CD4-positive, alpha-beta T cell treated with Interleukin-17A for 1 hour (primary cell): ENCODE results near the gene MED17.
"Not testable (repeated sequence)": the region's sequence is repeated elsewhere in the genome, so short reads cannot be mapped to it uniquely, and the experiment has no call there.

Experiments
- DNase-seq: peaks from one replicate; pipeline ENCODE4 v3.0.0-alpha.2; 2020

Gene MED17, protein sequence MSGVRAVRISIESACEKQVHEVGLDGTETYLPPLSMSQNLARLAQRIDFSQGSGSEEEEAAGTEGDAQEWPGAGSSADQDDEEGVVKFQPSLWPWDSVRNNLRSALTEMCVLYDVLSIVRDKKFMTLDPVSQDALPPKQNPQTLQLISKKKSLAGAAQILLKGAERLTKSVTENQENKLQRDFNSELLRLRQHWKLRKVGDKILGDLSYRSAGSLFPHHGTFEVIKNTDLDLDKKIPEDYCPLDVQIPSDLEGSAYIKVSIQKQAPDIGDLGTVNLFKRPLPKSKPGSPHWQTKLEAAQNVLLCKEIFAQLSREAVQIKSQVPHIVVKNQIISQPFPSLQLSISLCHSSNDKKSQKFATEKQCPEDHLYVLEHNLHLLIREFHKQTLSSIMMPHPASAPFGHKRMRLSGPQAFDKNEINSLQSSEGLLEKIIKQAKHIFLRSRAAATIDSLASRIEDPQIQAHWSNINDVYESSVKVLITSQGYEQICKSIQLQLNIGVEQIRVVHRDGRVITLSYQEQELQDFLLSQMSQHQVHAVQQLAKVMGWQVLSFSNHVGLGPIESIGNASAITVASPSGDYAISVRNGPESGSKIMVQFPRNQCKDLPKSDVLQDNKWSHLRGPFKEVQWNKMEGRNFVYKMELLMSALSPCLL

DNA sequence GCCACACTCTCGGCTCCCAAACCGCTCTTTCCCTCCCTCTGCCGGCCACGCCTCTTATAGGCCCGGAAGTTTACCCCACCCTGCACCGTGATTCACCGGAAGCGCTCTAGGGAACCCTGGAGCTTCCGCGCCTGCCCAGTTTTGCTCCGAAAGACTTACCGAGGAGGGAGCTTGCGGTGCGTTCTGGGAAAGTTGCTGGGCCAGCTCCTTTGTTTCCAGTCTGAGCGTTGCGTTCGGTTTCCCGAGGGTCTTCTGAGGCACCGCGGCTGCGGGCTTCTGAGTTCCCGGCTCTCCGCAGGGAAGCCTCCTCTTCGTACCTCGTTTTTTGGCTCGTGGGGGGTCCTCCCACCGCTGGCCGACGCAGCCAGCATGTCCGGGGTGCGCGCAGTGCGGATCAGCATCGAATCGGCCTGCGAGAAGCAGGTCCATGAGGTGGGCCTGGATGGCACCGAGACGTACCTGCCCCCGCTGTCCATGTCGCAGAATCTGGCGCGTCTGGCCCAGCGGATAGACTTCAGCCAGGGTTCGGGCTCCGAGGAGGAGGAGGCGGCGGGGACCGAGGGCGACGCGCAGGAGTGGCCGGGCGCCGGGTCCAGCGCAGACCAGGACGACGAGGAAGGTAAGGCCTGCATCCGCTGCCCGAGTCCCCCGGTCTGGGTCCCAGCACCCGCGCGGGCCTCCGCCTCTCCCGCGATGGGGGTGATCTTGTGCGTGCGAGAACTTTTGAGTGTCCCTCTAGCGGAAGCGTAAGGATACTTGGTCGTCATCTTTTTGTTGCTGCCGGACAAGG lies at the start of gene MED17:
Gene MED17 (plus strand): TSS at position 138 of the 790 bp plus-strand sequence. CDS start 232 bp downstream, at position 370.
- DNase-seq: peak; percentile 89

DNA sequence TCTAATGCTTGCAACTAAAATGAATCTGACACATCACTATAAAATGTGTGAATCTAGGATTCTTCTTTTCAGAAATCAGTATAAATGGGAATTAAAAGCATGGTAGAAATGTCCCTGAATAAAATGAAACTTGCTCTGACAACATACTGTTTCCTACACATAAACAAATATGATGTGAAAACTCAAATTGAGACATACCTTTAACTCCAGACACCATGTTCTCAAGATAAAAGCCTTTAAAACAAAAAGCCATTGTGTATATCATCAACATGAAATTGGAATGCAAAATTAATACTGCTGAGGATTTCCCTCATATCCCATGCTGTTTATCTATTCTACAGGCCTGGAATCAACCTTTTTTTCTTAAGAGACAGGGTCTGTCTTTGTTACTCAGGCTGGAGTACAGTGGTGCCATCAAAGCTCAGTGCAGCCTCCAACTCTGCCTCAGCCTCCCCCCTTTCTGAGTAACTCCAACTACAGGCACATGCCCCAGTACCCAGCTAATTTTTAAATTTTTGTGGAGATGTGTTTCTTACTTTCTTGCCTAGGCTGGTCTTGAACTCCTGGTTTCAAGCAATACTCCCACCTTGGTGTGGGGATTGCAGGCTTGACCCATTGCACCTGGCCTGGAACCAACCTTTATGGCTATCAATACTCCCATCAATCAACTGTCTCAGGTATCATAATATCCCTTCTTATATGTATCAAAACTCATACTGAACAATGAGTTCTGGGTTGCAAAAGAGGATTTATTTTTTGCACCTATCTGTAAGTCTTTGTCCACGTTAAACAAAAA lies 49.5 kb upstream of the MED17 start:
- DNase-seq: no peak

DNA sequence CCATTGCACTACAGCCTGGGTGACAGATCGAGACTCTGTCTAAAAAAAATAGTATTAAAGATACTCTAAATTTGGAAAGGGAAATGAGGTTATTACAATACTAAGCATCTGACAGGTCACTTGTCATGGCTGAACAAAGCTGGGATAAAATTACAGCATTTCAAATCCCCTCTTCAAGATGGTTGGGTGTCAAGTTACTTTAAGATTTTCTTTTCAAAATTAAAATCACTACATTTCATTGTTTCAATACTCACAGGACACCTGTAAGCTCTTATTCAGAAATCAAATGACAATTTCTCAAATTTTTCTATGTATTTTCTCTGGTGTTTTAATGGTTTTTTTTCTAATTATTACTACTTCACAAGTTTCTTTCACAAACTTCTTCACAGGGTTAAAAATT lies 48.5 kb upstream of the MED17 start:
- DNase-seq: no peak

DNA sequence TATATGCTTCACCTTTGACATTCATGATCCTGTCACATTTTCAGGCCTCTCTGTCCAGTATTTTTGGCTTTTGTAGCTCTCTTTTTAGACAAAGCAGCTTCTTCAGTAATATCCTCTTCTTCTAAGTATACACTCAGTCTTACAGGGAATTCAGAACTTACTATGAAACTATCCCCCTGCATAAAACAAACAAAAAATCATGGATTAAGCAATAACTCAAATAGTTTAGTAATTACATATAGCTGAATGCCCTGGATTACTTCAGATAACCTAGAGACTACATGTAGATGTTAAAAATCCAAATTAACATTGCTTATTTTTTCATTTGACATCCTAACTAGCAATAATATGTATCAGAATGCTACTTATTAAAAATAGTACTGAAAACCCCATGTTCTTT lies 48.0 kb upstream of the MED17 start:
- DNase-seq: no peak

DNA sequence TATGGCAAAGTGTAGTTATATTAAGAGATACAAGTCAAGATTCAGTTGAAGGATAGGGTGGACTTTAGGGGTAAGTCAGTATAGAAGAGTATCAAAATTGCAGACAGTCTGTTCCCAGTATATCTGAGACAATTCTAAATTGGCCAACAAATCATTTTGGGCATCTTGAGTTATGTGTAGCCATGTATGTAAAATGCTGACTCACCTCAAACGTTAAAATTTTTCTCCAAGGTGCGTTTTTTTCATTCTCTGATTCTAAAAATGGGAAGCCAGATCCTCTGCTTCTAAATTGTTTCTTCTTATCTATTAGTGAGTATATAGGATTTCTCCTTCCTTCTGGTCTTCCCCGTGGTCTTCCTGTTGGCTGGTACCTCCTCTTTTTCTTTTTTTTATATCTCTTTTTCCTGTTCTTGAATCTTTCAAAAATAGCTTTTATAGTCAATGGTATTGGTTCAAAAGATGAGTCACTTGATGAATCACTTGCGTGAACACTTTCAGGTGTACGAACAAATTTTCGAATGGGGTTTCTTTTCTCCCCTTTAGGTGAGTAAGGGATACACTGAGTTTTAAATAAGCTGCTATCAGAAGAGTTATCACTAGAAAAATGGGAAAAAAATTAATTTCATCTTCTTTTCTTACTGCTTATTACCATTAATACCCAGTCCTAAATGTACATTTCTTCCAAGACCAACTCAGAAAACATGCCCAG lies 46.0 kb upstream of the MED17 start:
- DNase-seq: peak; percentile 42

DNA sequence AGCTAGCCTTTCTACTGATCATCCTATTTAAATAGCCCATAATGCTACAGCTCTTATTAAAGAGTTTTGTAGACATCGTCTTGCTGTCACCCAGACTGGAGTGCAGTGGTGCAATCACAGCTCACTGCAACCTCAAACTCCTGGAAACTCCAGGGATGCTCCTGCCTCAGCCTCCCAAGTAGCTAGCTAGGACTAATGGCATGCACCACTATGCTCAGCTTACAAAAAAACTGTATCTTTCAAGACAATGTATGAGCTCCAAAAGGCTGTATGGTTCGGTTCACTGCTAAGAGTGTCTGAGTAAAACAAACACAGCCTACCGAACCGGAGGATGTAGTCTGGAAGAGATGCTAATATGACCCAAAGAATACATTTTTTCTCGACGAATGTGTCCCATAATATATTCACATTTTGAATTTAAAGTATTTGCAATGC lies 45.4 kb upstream of the MED17 start:
- DNase-seq: no peak

DNA sequence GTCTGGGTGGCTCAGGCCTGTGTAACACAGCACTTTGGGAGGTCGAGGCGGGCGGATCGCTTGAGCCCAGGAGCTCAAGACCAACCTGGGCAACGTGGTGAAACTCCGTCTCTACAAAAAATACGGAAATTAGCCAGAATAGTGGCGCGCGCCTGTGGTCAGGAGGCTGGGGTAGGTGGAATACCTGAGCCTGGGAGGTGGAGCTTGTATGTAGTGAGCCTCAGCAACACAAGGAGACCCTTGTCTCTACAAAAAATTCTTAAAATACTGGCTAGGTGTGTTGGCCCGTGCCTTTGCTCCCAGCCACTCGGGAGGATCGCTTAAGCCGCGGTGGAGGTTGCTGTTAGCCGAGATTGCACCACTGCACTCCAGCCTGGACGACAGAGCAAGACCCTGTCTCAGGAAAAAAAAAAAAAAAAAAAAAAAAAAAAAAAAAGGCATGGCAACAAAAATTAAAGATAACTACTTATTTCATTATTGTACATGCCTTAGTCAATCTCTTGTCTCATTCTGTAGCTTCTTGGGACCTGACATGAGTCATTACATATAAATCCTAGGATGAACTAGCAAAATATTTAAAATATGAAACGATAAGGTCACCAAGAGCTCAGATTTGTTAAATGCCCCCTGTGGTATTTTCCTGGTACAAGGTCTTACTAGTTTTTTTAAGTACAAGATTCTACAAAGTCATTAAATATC lies 43.9 kb upstream of the MED17 start:
- peak; percentile 54 for DNase-seq

DNA sequence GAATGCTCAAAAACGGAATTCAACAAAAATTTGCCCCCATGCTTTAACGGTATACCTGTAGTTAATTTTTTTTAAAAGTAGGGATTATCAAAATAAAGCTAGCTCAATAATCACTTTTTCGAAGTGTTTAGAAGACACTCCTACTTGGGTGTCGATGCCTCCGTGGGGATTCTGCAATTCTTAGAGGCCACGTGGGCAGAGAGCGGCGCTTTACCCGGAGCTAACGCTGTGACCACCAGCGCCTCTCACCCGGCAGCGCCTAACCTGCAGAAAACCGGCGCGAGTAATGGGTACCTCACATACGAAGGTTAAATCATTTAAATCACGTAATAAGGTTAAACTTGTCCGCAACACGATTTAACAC lies 43.4 kb upstream of the MED17 start:
- peak; percentile 71 for DNase-seq

DNA sequence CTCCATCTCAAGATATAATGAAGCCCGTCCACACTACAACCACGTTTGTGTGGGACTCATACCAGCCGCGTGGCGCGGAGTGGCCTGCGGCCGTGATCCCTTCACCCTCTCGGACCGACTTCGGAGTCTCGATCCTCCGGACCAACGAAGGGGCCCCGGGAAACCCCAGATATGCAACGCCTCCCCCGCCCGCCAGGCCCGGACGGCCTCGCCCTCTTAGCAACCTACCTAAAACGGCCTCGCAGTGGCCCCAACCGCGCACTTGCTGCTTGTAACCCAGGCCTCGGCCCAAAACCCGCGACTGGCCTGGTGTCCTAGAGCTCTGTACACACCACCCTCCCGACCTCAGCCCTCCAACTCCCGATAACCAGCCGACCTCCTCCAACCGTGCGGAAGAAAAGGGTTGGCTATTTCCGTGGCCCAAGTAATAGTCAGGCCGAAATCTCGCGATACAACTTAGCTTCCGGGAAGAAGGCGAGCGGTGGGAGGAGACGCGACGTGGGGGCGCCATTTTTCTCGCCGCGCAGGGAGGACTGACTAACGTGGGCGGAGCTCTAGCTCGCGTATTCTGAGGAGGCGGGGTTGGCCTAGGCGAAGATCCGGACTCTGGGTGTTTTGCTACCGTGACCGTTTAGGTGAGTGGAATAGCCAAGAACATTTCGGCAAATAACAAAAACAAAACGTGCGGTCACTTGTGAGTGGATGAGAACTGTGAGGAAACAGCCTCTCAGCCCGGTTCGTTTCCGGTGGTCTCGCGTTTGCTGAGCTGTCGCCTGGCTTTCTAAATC lies 42.8 kb upstream of the MED17 start, which contains the start of the genes C11orf54 and TAF1D:
Gene C11orf54 (plus strand): TSS at position 579 of the 788 bp plus-strand sequence. CDS start 5,722 bp downstream, outside the sequence.
Gene TAF1D (minus strand): TSS at position 402 of the 788 bp plus-strand sequence. CDS start 2,191 bp downstream, outside the sequence.
- DNase-seq: peak; percentile 98

DNA sequence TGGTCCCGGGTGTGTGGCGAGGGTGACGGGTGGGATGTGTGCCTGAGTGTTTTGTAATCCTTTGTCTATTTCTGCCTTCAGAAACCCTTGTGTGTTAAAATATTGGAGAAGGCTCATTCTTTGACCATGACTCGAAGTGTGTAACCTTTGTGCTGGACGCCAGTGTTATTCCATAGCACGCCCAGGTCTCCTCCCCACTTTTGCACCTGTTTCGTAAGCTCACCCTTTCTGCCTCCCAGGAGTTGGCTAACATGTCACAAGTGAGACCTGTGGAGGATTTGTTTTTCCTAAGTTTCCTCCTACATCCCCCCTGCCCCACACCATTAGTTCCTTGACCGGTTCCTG lies 42.2 kb upstream of the MED17 start:
- no peak for DNase-seq

DNA sequence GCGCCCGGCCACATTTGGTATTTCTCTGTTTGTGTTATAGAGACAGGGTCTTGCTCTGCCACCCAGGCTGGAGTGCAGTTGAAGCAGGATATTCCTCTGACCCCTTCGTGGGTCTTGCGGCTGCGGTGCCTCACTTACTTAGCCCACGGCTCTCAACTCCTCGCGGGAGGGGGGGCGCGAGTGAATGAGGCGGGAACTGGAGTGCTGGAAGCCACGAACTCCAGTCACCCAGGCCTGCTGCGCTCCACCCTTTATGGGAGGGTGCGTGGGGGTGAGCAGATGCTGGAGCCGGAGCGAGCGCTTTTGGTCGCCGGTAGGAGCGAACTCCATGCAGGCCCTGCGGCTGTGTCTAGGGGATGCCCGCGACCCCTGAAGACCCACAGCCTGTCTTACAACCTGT lies 40.8 kb upstream of the MED17 start:
- no peak for DNase-seq

DNA sequence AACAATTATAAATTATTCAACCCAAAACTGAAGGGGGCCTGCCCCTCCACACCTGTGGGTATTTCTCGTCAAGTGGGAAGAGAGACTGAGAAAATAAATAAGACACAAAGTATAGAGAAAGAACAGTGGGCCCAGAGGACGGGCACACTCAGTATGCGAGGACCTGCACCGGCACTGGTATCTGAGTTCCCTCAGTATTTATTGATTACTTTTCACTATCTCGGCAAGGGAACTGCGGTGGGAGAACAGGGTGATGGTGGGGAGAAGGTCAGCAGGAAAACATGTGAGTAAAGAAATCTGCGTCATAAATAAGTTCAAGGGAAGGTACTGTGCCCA lies 39.4 kb upstream of the MED17 start:
- DNase-seq: no peak

DNA sequence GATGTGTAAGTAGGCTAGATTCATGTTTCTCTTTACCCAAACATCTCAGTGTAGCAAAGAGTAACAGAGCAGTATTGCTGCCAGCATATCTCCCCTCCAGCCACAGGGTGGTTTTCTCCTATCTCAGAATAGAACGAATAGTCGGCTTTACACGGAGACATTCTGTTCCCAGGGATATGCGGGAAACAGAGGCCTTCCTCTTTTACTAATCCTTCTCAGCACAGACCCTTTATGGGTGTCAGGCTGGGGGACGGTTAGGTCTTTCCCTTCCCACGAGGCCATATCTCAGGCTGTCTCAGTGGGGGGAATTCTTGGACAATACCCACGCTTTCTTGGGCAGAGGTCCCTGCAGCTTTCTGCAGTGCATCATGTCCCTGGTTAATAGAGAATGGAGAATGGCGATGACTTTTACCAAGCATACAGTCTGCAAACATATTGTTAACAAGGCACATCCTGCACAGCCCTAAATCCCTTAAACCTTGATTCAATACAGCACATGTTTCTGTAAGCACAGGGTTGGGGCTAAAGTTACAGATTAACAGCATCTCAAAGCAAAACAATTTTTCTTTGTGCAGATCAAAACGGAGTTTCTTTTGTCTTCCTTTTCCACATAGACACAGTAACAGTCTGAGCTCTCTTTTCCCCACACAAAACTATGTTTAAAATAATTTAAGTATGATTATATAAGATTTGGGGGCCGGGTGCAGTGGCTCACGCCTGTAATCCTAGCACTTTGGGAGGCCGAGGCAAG lies 38.9 kb upstream of the MED17 start:
- DNase-seq: not testable (repeated sequence)

DNA sequence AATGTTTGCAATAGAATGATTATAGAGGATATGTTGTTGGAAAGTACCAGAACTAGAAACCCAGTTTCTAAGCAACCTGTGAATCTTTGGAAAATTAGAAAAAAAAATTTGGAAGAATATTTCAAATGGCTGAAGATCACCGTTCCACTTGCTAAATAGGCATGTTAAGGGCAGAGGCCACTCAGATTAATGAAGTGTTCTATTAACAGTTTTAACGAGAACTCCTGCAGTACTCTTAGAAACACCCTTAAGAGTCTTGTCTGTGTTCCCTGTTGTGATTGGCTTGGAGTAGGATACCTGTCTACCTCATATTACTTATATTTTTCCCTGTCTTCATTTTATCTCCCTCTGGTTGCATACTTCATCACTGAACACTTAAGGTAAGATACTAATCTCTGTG lies 38.0 kb upstream of the MED17 start:
- DNase-seq: no peak

DNA sequence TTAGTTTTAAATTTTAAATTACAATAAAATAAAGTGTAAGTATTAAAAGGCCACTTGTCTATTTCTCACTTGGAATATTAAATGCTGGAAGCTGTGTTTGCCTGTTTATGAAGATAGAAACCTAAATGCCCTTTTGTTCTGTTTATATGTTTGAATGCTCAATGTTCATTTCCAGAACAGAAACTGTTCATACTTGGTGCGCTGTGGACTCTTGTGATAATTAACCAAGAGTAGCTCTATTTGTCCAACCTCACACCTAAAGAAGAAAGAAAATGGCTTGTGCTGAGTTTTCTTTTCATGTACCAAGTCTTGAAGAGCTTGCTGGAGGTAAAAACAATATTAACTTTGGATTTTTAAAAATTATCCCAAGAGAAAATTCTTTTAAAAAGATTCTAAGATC lies 37.0 kb upstream of the MED17 start:
- no peak for DNase-seq

DNA sequence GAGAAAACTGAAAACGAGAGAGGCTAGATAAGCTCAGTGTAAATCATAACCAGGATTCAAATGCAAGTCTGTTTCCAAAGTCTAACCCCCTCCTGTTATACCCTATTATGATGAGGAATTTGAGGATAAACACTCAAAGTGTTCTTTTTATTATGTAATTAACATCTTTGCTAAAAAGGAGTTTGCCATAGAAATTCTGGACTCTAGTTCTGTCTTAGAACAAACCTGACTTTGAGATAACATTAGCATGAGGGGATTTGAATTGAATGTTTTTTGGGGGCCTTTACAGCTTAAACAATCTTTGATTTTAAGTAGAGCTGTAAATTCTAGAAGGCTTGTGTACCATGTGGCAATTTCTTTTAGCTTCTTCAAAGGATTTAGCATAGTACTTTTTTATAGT lies 33.1 kb upstream of the MED17 start:
- no peak for DNase-seq

DNA sequence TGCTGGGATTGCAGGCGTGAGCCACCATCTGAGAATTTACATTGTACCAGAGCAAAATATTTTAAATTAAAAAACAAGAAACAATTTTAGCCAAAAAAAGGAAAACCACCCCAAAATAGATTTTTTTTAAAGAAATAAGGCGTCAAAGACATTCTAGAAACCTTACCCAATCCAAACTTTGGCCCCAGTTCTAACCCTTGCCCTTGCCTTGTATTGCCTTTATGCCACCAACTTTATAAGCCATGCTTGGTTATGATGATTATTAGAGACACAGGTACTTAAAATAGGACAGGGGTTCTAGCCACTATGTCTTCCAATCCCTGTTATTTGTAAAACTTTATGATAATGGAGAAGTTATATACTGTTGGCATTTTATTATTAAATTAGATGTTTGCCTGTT lies 30.8 kb upstream of the MED17 start:
- DNase-seq: no peak

DNA sequence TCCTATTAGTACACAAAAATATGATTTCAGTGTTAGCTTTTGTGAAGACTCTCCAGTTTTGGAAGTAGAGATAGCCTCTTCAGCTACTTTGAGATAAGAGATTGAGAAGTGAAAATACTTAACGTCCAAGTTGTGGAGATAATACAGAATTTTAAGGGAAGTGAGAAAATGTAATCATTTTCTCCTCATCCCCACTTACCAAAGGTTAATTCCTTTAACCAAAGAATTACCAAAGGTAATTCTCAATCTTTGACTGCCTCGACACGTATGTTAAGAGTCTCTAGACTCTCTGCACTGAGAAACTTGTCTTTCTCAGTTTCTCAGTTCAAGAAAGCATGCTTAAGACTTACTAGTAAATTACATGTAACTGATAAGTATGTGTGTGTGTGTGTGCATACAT lies 27.3 kb upstream of the MED17 start:
- no peak for DNase-seq

DNA sequence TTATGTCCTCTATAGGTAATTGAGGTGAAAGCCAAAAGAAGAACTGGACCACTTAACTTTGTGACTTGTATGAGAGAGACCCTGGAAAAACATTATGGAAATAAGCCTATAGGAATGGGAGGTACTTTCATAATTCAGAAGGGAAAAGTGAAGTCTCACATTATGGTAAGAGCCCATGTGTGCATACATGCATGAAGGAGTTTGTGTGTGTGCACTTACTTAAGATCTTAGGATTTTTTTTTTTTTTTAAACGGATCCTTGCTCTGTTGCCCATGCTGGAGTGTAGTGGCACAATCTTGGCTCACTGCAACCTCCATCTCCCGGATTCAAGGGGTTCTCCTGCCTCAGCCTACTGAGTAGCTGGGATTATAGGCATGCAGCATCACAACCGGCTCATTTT lies 26.8 kb upstream of the MED17 start:
- no peak for DNase-seq
